Activated CD8-positive, alpha-beta T cell treated with anti-CD3 and anti-CD28 coated beads, Interleukin-2, amount 10 ng/mL, durations not matched to agents 7 days and 5 days (primary cell): ENCODE data around the gene TRAM2. TPM values are rescaled to one million over a fixed set of nuclear protein-coding genes. Genes with fewer than 3 reads are reported as not detected.

Experiments used
- ATAC-seq: fragments of 150-1000 bp; cut with Tn5 transposase; one replicate; pipeline ENCODE4 v1.10.0; 2021; ENCODE audit warnings: moderate library complexity
- CTCF ChIA-PET: fragments of 350-600 bp; sonication (Branson Sonifier 250); formaldehyde crosslinking; loops from one replicate; lab custom pipeline; 2021; ENCODE audit warnings: antibody characterized with exemption; lab: Charles Lee
- POLR2A ChIA-PET: fragments of 350-600 bp; sonication (Branson Sonifier 250); formaldehyde crosslinking; loops from one replicate; lab custom pipeline; 2021; ENCODE audit warnings: antibody characterized with exemption; lab: Charles Lee
- DNase-seq: peaks from one replicate; pipeline ENCODE4 v3.0.0-alpha.2; 2020
- H3K27ac Mint-ChIP-seq: one replicate; pipeline ENCODE4 v1.8.0; 2021; ENCODE audit warnings: mild to moderate bottlenecking, mixed read lengths
- H3K27me3 Mint-ChIP-seq: one replicate; pipeline ENCODE4 v1.8.0; 2021; ENCODE audit warnings: low read depth, mixed read lengths
- H3K36me3 Mint-ChIP-seq: one replicate; pipeline ENCODE4 v1.8.0; 2021; ENCODE audit warnings: low read depth, mixed read lengths
- H3K4me1 Mint-ChIP-seq: one replicate; pipeline ENCODE4 v1.8.0; 2021; ENCODE audit warnings: low read depth, mixed read lengths
- H3K4me3 Mint-ChIP-seq: one replicate; pipeline ENCODE4 v1.8.0; 2021; ENCODE audit warnings: mild to moderate bottlenecking, mixed read lengths
- H3K9me3 Mint-ChIP-seq: one replicate; pipeline ENCODE4 v1.8.0; 2022; ENCODE audit warnings: mixed read lengths; ENCODE audit not compliant: insufficient read depth
- total RNA-seq, 2 experiments: library from RNA; stranded (reverse); gene quantifications; one replicate each; pipeline ENCODE4 v1.2.3, GENCODE V29; 2021

Gene TRAM2
- total RNA-seq, 2 experiments from 2014 or later = 1.4 TPM

GRCh38 chr6:52510213-52510562 lies 66.7 kb downstream of the TRAM2 start:
- no peak overlapping the region for H3K4me3 Mint-ChIP-seq
- no peak for ATAC-seq
- no peaks in the 10 kb centered on the region for H3K9me3 Mint-ChIP-seq
- no peak for DNase-seq
- H3K27me3 Mint-ChIP-seq = no peaks in the 10 kb centered on the region
- POLR2A ChIA-PET = no interaction called here
- CTCF ChIA-PET = no interaction called here
- no peaks in the 10 kb centered on the region for H3K4me1 Mint-ChIP-seq
- no peak overlapping the region for H3K27ac Mint-ChIP-seq
- no peaks in the 10 kb centered on the region for H3K36me3 Mint-ChIP-seq

- DNase-seq = no peak
- Mint-ChIP-seq H3K4me1 (no peaks in the 10 kb centered on the region), H3K4me3 (no peak overlapping the region), H3K27ac (no peak overlapping the region), H3K27me3 (no peaks in the 10 kb centered on the region), H3K36me3 (no peaks in the 10 kb centered on the region), H3K9me3 (no peaks in the 10 kb centered on the region)
- no peak for ATAC-seq
- ChIA-PET CTCF (no interaction called here), POLR2A (no interaction called here)
Observed at GRCh38 chr6:52509281-52510212, 67.3 kb downstream of the TRAM2 start.

GRCh38 chr6:52508261-52508739 lies 68.6 kb downstream of the TRAM2 start:
- H3K27me3 Mint-ChIP-seq = no peaks in the 10 kb centered on the region
- no peaks in the 10 kb centered on the region for H3K4me1 Mint-ChIP-seq
- no peaks in the 10 kb centered on the region for H3K9me3 Mint-ChIP-seq
- DNase-seq = no peak
- no peak overlapping the region for H3K27ac Mint-ChIP-seq
- ChIA-PET POLR2A (no interaction called here), CTCF (no interaction called here)
- no peak overlapping the region for H3K4me3 Mint-ChIP-seq
- H3K36me3 Mint-ChIP-seq = no peaks in the 10 kb centered on the region
- ATAC-seq = no peak

GRCh38 chr6:52507557-52508260 lies 69.2 kb downstream of the TRAM2 start:
- ATAC-seq = no peak
- Mint-ChIP-seq H3K36me3 (no peaks in the 10 kb centered on the region), H3K4me3 (no peak overlapping the region), H3K4me1 (no peaks in the 10 kb centered on the region), H3K9me3 (no peaks in the 10 kb centered on the region), H3K27ac (no peak overlapping the region), H3K27me3 (no peaks in the 10 kb centered on the region)
- ChIA-PET CTCF (no interaction called here), POLR2A (no interaction called here)
- no peak for DNase-seq

GRCh38 chr6:52506476-52506875 lies 70.4 kb downstream of the TRAM2 start:
- DNase-seq (no peak), ATAC-seq (no peak)
- Mint-ChIP-seq H3K9me3 (no peaks in the 10 kb centered on the region), H3K36me3 (no peaks in the 10 kb centered on the region), H3K4me3 (no peak overlapping the region), H3K27me3 (no peaks in the 10 kb centered on the region), H3K4me1 (no peaks in the 10 kb centered on the region), H3K27ac (no peak overlapping the region)
- ChIA-PET POLR2A (no interaction called here), CTCF (interaction anchor here (0.8 kb wide), 1 partner anchor 157 kb away, joined by 3 read pairs; no protein-coding TSS in a partner anchor)

DNA sequence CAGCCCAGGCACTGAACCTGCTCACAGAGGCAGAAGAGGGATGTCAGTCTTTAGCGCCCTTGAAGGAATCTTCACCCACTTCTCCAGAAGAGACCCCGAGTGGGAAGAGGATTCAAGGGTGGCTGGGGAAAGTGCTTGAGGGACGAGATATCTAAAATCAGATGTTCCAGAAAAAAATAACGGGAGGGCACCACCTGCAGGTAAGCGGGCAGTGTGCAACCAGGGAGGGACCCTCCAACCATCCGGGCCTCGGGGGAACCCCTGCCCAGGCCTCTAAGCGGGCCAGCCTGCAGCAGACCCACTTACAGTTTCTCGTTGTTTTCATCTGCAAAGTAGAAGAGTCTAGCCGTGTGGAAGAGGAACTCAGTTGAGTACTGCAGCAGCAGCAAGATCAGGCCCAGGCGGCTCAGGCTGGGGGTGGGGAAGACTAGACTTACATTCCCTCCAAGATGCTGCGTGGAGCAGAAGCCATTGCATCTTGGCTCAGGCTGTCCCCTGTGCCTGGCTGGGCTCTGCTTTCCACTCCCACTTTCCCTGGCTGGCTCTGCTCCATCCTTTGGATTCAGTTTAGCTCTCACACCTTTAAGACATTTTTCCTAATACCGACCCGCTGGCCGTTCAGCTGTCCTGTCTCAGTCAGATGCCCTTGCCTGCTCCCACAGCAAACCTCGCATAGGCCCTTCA lies 71.0 kb downstream of the TRAM2 start:
- H3K27ac Mint-ChIP-seq = no peak overlapping the region
- CTCF ChIA-PET = interaction anchor here (0.8 kb wide), 1 partner anchor 157 kb away, joined by 3 read pairs; no protein-coding TSS in a partner anchor
- H3K4me3 Mint-ChIP-seq = no peak overlapping the region
- no peaks in the 10 kb centered on the region for H3K4me1 Mint-ChIP-seq
- no peak for DNase-seq
- POLR2A ChIA-PET = no interaction called here
- H3K27me3 Mint-ChIP-seq = no peaks in the 10 kb centered on the region
- H3K36me3 Mint-ChIP-seq = no peaks in the 10 kb centered on the region
- H3K9me3 Mint-ChIP-seq = no peaks in the 10 kb centered on the region
- ATAC-seq = no peak

DNA sequence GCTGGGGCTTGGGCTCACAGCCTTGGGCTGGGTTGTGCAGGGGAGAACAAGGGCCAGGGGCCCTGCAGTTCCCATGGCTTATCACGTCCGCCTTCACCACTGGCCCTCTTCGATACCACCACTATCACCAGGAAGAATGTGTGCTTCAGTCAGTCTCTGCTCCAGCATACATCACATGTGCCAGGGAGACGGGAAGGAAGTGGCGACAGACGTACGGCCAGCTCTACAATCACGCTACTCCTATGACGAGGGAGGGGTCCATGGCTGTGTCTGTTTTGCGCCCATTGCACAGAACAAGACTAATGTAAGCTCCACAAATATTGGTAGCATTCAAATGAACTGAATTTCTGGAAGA lies 72.1 kb downstream of the TRAM2 start:
- ATAC-seq (no peak), DNase-seq (no peak)
- ChIA-PET CTCF (no interaction called here), POLR2A (no interaction called here)
- H3K27ac Mint-ChIP-seq = no peak overlapping the region
- H3K27me3 Mint-ChIP-seq = no peaks in the 10 kb centered on the region
- H3K4me1 Mint-ChIP-seq = no peaks in the 10 kb centered on the region
- no peaks in the 10 kb centered on the region for H3K36me3 Mint-ChIP-seq
- no peaks in the 10 kb centered on the region for H3K9me3 Mint-ChIP-seq
- H3K4me3 Mint-ChIP-seq = no peak overlapping the region

DNA sequence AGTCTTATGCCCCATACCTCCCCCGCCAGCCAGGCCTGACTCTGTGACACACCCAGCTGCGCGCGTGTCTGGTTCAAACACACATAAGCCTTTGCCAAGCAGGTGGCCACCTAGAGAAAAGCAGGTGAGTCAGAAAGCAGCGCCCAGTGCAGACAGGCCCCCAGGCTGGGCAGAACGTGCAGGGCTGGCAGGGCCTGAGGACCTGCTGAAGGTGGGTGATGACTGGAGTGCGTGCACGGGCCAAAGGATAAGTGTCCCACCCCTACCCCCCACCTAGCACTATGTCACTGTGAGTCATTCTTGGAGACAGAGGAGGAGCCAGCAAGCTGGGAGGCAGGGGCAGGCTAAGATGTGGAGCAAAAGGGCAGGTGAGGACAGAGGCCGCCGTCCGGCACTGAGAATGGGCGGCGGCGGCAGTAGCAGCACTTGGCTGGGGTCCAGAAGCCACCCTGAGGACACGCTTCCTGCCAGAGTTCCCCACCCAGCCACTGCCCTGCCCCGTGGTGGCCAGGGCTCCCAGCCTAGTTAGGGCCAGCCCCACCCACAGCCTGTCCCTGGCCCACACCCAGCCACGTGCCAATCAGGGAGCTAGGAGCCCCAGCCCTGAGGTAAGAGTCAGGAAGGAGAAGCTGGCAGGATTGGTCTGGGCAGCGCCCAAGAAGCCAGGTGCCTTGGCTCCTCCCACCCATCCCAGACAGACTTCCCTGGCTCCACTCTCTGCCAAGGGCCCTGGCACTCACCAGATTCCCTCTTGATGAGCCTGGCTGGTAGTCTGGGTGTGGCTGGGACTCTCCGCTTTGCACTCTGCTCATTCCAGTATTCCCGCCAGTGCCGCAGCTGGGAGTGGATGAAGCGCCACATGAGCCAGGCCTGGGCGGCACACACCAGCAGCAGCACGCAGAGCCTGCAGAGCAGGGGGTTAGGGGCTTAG lies 72.7 kb downstream of the TRAM2 start:
- no peak overlapping the region for H3K27ac Mint-ChIP-seq
- ATAC-seq = no peak
- DNase-seq = no peak
- no peaks in the 10 kb centered on the region for H3K27me3 Mint-ChIP-seq
- H3K4me3 Mint-ChIP-seq = no peak overlapping the region
- ChIA-PET POLR2A (no interaction called here), CTCF (no interaction called here)
- no peaks in the 10 kb centered on the region for H3K9me3 Mint-ChIP-seq
- no peaks in the 10 kb centered on the region for H3K4me1 Mint-ChIP-seq
- H3K36me3 Mint-ChIP-seq = no peaks in the 10 kb centered on the region

DNA sequence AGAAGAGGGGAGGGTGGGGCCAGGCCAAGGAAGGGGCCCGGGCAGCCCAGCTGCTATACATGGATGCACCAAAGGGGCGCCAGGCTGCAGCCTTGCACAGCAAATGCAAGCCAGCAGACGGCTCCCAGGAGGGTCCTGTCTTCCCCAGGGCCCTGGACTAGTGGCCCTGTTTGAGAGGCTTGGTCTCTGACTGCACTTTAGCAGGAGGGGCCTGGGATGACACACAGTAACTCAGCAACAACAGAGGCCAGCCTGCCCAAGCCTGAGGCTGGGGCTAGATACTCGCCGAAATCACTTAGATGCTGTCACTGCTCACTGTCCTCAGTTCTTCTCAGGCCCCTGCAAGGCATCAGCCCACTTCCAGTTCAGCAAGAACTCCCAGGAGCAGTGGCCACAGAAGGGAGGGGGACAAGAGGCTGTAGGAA lies 73.5 kb downstream of the TRAM2 start:
- ChIA-PET POLR2A (no interaction called here), CTCF (no interaction called here)
- Mint-ChIP-seq H3K27ac (no peak overlapping the region), H3K9me3 (no peaks in the 10 kb centered on the region), H3K27me3 (no peaks in the 10 kb centered on the region), H3K36me3 (no peaks in the 10 kb centered on the region), H3K4me3 (no peak overlapping the region), H3K4me1 (no peaks in the 10 kb centered on the region)
- ATAC-seq (peak; percentile 16), DNase-seq (no peak)

DNA sequence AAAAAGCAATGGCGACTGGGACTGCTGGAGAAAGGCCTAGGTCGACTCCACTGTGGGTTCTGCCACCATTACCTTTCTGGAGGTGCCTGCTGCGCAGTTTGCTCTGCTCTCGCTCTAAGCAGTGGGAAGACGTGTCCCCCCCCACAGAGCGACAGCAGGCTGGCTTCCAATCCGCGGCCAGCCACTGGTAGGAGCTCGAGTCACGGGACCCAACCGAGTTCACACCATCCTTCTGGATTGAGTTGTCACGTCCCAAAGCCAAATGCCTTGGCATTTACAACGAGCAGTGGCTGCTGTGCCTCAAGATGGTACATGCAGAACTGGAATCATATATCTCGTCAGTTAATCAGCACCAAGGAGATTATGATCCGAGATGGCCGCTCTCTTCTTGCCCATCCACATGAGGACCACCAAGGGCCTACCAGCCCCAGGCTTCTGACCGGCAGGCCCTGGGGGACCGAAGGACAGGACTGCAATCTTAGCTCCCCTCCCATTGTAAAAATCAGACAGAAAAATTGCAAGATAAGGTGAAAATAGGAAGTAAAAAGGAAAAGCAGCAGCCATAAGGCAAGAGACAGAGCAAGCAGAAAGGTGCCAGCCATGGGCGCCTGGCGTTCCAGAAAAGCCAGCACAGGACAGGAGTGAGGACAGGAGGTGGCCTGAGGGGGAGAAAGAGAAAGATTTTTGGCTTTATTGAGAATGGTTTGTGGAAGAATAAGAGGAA lies 74.4 kb downstream of the TRAM2 start:
- ChIA-PET POLR2A (no interaction called here), CTCF (no interaction called here)
- Mint-ChIP-seq H3K36me3 (no peaks in the 10 kb centered on the region), H3K4me1 (no peaks in the 10 kb centered on the region), H3K27ac (no peak overlapping the region), H3K9me3 (no peaks in the 10 kb centered on the region), H3K27me3 (no peaks in the 10 kb centered on the region), H3K4me3 (no peak overlapping the region)
- DNase-seq (no peak), ATAC-seq (no peak)
